Natural killer cell (primary cell): ENCODE data around the gene PTPRT. TPM values are rescaled to one million over a fixed set of nuclear protein-coding genes. Genes with fewer than 3 reads are reported as not detected.

Source experiments
- ATAC-seq, 3 donors: fragments of 150-1000 bp in 2 of 3; fragments of 200-7000 bp in 1 of 3; cut with Tn5 transposase; 1 replicate in 1 of 3; 2 replicates in 2 of 3; pipeline ENCODE4 v1.10.0; 2021; ENCODE audit warnings: mild to moderate bottlenecking in 2 of 3, moderate library complexity in 2 of 3
- DNase-seq, 2 donors: peaks; one replicate each; pipeline versions ENCODE4 v3.0.0 to v3.0.0-alpha.2; 2013 to 2021; ENCODE audit warnings: mixed read lengths in 1 of 2
- H3K27ac ChIP-seq: one replicate; pipeline ENCODE4 v1.5.1; 2013; ENCODE audit warnings: mild to moderate bottlenecking, low read length
- H3K27me3 ChIP-seq: one replicate; pipeline ENCODE4 v1.6.1; 2013; ENCODE audit warnings: low read length; ENCODE audit not compliant: control insufficient read depth, insufficient read depth
- H3K36me3 ChIP-seq: one replicate; pipeline ENCODE4 v1.6.1; 2013; ENCODE audit warnings: low read length; ENCODE audit not compliant: control insufficient read depth, insufficient read depth
- H3K4me1 ChIP-seq: one replicate; pipeline ENCODE4 v1.6.1; 2013; ENCODE audit warnings: low read length; ENCODE audit not compliant: control insufficient read depth, insufficient read depth
- H3K4me3 ChIP-seq: one replicate; pipeline ENCODE4 v1.5.1; 2013; ENCODE audit warnings: low read length
- H3K9me3 ChIP-seq: one replicate; pipeline ENCODE4 v1.6.1; 2013; ENCODE audit warnings: low read length; ENCODE audit not compliant: control insufficient read depth, insufficient read depth
- H3K27ac Mint-ChIP-seq, 2 donors: one replicate each; pipeline ENCODE4 v1.8.0; 2022; ENCODE audit warnings: mild to moderate bottlenecking in 2 of 2, mixed read lengths in 2 of 2, moderate library complexity in 1 of 2
- H3K27me3 Mint-ChIP-seq, 2 donors: one replicate each; pipeline ENCODE4 v1.8.0; 2022; ENCODE audit warnings: low read depth in 2 of 2, mixed read lengths in 2 of 2
- H3K36me3 Mint-ChIP-seq: one replicate; pipeline ENCODE4 v1.8.0; 2022; ENCODE audit warnings: mixed read lengths
- H3K4me1 Mint-ChIP-seq, 2 donors: one replicate each; pipeline ENCODE4 v1.8.0; 2022; ENCODE audit warnings: mixed read lengths in 2 of 2
- H3K4me3 Mint-ChIP-seq: one replicate; pipeline ENCODE4 v1.8.0; 2022; ENCODE audit warnings: mild to moderate bottlenecking, moderate library complexity, mixed read lengths
- H3K9me3 Mint-ChIP-seq, 2 donors: one replicate each; pipeline ENCODE4 v1.8.0; 2022; ENCODE audit warnings: mixed read lengths in 2 of 2
- WGBS: methylation state at CpG from one replicate; pipeline ENCODE4 v1.1.7; 2013; ENCODE audit warnings: missing lambda C conversion rate; ENCODE audit not compliant: insufficient coverage; 5-methylcytosine and 5-hydroxymethylcytosine counted together
- intact Hi-C: fragments of 100-400 bp; cut with micrococcal nuclease; formaldehyde crosslinking; loops from one replicate; pipeline ENCODE4 v1.14.2; 2022
- total RNA-seq, 4 donors: library from RNA; stranded (reverse); fragments of 120-200 nt in 1 of 4; gene quantifications; one replicate each; pipeline versions ENCODE4 v1.2.3 to v1.2.4, GENCODE V29; 2013 to 2022
- TF ChIP-seq, protein P1 (sequence below): fragments of 200-600 bp; IDR thresholded peaks from one replicate; pipeline ENCODE4 v1.8.0; 2022; ENCODE audit warnings: antibody characterized with exemption

The PTPRT gene
- total RNA-seq, 3 donors from 2014 or later (not counting 1 experiment from before 2014, with no cell fraction given) = not detected

DNA sequence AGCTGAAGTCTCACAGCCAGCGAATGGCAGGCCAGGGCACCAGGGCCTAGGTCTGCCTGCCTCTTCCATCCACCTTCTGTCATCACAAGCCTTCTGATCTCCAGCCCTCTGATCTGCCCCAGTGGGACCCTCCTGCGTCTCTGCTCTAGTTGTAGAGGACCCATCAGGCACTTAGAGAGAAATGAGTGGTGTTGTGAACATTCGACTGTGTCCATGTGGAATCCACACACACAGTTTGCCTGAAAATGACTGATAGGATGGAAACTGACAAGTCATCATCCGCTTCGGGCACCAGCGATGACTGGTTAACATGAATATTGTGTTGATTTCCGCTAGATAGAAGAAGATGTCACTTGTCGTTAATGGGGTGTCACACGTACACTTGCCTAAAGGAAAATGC lies 221.0 kb downstream of the PTPRT start:
- H3K4me3 Mint-ChIP-seq = no peak overlapping the region
- H3K36me3 Mint-ChIP-seq = no peaks in the 10 kb centered on the region
- TF ChIP-seq, protein P1, sequence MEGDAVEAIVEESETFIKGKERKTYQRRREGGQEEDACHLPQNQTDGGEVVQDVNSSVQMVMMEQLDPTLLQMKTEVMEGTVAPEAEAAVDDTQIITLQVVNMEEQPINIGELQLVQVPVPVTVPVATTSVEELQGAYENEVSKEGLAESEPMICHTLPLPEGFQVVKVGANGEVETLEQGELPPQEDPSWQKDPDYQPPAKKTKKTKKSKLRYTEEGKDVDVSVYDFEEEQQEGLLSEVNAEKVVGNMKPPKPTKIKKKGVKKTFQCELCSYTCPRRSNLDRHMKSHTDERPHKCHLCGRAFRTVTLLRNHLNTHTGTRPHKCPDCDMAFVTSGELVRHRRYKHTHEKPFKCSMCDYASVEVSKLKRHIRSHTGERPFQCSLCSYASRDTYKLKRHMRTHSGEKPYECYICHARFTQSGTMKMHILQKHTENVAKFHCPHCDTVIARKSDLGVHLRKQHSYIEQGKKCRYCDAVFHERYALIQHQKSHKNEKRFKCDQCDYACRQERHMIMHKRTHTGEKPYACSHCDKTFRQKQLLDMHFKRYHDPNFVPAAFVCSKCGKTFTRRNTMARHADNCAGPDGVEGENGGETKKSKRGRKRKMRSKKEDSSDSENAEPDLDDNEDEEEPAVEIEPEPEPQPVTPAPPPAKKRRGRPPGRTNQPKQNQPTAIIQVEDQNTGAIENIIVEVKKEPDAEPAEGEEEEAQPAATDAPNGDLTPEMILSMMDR = no peak
- 94% methylated on average over 9 of the region's 9 CpGs for WGBS
- H3K4me1 Mint-ChIP-seq = no peaks in the 10 kb centered on the region
- H3K27me3 Mint-ChIP-seq = peaks cover 0 to 6% of the 10 kb centered on the region in 2 donors
- Histone ChIP-seq H3K9me3 (no peaks in the 10 kb centered on the region), H3K27ac (no peak overlapping the region), H3K36me3 (no peaks in the 10 kb centered on the region), H3K4me1 (no peaks in the 10 kb centered on the region), H3K4me3 (no peak overlapping the region), H3K27me3 (no peaks in the 10 kb centered on the region)
- H3K27ac Mint-ChIP-seq = no peak overlapping the region
- DNase-seq (no peak), ATAC-seq (no peak)
- H3K9me3 Mint-ChIP-seq = peaks cover 0 to 3% of the 10 kb centered on the region in 2 donors
- intact Hi-C loops = no loop called here

DNA sequence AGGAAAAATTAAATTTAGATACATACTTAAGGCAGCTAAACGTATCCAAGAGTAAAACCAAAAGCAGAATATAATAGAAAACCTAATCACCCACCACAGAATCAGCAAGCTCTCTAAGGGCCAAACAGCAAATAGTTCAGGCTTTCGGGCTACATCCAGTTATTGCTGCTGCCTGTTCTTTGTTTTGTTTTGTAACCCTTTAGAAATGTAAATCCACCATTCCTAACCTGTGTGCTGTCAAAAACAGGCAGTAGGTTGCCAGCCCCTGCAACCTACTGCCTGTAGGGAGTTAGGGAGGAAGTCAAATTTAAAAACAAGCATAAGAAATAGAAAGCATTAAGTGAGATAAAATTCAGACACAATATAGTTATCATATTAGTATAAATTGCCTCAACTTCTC lies 225.9 kb downstream of the PTPRT start:
- Histone ChIP-seq H3K9me3 (no peaks in the 10 kb centered on the region), H3K4me1 (no peaks in the 10 kb centered on the region), H3K4me3 (no peak overlapping the region), H3K36me3 (no peaks in the 10 kb centered on the region), H3K27ac (no peak overlapping the region), H3K27me3 (no peaks in the 10 kb centered on the region)
- Mint-ChIP-seq H3K4me1 (no peaks in the 10 kb centered on the region), H3K27me3 (peaks cover 6% of the 10 kb centered on the region in 2 donors), H3K9me3 (no peaks in the 10 kb centered on the region), H3K4me3 (no peak overlapping the region), H3K27ac (no peak overlapping the region), H3K36me3 (no peaks in the 10 kb centered on the region)
- TF ChIP-seq, protein P1 = no peak
- DNase-seq (no peak), ATAC-seq (no peak)
- 50% methylated on average over 2 of the region's 2 CpGs for WGBS
- intact Hi-C loops = no loop called here

DNA sequence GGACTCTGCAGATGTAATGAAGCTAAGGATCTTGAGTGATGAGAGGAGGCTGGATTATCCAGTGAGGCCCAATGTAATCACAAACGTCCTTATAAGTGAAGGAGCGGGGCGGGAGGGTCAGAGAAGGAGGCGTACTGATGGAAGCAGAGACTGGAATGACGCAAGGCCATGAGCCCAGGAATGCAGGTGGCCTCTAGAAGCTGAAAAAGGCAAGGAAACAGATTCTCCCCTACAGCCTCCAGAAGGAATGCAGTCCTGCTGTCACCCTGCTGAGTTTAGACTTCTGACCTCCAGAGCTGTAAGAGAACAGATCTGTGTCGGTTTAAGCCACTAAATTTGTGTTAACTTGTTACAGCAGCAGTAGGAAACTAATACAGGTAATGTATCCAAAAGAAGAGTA lies 227.9 kb downstream of the PTPRT start:
- Mint-ChIP-seq H3K36me3 (no peaks in the 10 kb centered on the region), H3K27me3 (peaks cover 6 to 8% of the 10 kb centered on the region in 2 donors), H3K9me3 (no peaks in the 10 kb centered on the region), H3K4me3 (no peak overlapping the region), H3K4me1 (no peaks in the 10 kb centered on the region), H3K27ac (no peak overlapping the region)
- Histone ChIP-seq H3K4me1 (no peaks in the 10 kb centered on the region), H3K36me3 (no peaks in the 10 kb centered on the region), H3K27me3 (no peaks in the 10 kb centered on the region), H3K4me3 (no peak overlapping the region), H3K9me3 (no peaks in the 10 kb centered on the region), H3K27ac (no peak overlapping the region)
- 80% methylated on average over 6 of the region's 6 CpGs for WGBS
- DNase-seq (no peak), ATAC-seq (no peak)
- TF ChIP-seq, protein P1 = no peak
- intact Hi-C loops = no loop called here

DNA sequence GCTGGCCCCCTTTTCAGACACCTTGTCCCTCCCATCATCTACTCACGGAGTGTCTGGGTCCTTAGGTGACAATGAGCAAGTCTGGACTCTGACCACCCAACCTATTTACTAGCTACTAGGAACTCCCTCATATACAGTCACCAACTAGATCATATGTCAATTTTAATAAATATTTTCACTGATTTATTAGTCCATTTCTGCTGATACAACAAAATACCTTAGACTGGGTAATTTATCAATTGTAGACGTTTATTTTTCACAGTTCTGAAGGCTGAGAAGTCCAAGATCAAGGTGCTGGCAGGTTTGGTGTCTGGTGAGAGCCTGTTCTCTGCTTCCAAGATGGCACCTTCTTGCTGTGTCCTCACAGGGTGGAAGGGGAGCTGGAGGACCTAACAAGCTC lies 229.7 kb downstream of the PTPRT start:
- DNase-seq = no peak
- Mint-ChIP-seq H3K36me3 (no peaks in the 10 kb centered on the region), H3K9me3 (no peaks in the 10 kb centered on the region), H3K27me3 (peaks cover 2 to 8% of the 10 kb centered on the region in 2 donors), H3K4me1 (no peaks in the 10 kb centered on the region), H3K4me3 (no peak overlapping the region), H3K27ac (no peak overlapping the region)
- intact Hi-C loops = no loop called here
- no peak overlapping the region for H3K4me3 ChIP-seq
- WGBS = 75% methylated on average over 2 of the region's 2 CpGs
- ATAC-seq = no peak
- H3K27ac ChIP-seq = no peak overlapping the region
- no peaks in the 10 kb centered on the region for H3K36me3 ChIP-seq
- no peaks in the 10 kb centered on the region for H3K27me3 ChIP-seq
- TF ChIP-seq, protein P1 = no peak
- H3K4me1 ChIP-seq = no peaks in the 10 kb centered on the region
- no peaks in the 10 kb centered on the region for H3K9me3 ChIP-seq
